PC-9 (cell line): ENCODE measurements around the gene CKAP2L. TPM values are rescaled to one million over a fixed set of nuclear protein-coding genes. Genes with fewer than 3 reads are reported as not detected.
A peak's percentile ranks its signal among the peaks of the same experiment; 100 is the strongest.

Experiments used
- BruUV-seq: library from RNA; stranded (reverse); fragments of 400-500 nt; replicated peaks from 2 replicates; lab custom pipeline; 2021; lab: Mats Ljungman, UMichigan
- CTCF ChIA-PET: fragments of 300-600 bp; sonication (Branson Sonifier 250); formaldehyde crosslinking; loops from one replicate; lab custom pipeline; 2022; ENCODE audit warnings: antibody characterized with exemption; lab: Charles Lee
- POLR2A ChIA-PET: fragments of 300-600 bp; sonication (Branson Sonifier 250); formaldehyde crosslinking; loops from one replicate; lab custom pipeline; 2022; ENCODE audit warnings: antibody characterized with exemption; ENCODE audit not compliant: unreplicated experiment; lab: Charles Lee
- DNase-seq, 2 experiments: peaks; one replicate each; pipeline versions ENCODE4 v3.0.0 to v3.0.0-alpha.2; 2015 to 2022; ENCODE audit warnings: mixed read lengths in 1 of 2
- H2AFZ ChIP-seq: fragments of 200-600 bp; sonication (generic); 2 replicates; pipeline ENCODE4 v1.8.1; 2017; ENCODE audit warnings: antibody characterized with exemption
- H3F3A ChIP-seq: fragments of 200-600 bp; sonication (generic); 2 replicates; pipeline ENCODE4 v1.8.1; 2017; ENCODE audit warnings: antibody characterized with exemption, mild to moderate bottlenecking, low read depth; ENCODE audit not compliant: insufficient read depth
- H3K27ac ChIP-seq: fragments of 200-600 bp; sonication (generic); 2 replicates; pipeline ENCODE4 v1.6.1; 2016; ENCODE audit warnings: mixed run types
- H3K27me3 ChIP-seq: fragments of 200-600 bp; sonication (generic); 2 replicates; pipeline ENCODE4 v1.6.1; 2016; ENCODE audit warnings: low read depth, mixed run types; ENCODE audit not compliant: insufficient read depth
- H3K36me3 ChIP-seq: fragments of 200-600 bp; sonication (generic); 2 replicates; pipeline ENCODE4 v1.6.1; 2016; ENCODE audit warnings: low read depth, mixed run types
- H3K4me1 ChIP-seq: fragments of 200-600 bp; sonication (generic); replicated peaks from 2 replicates; pipeline ENCODE4 v1.6.1; 2016; ENCODE audit warnings: mixed run types; ENCODE audit not compliant: insufficient read depth
- H3K4me2 ChIP-seq: fragments of 200-600 bp; sonication (generic); 2 replicates; pipeline ENCODE4 v1.6.1; 2017; ENCODE audit warnings: mixed run types
- H3K4me3 ChIP-seq: fragments of 200-600 bp; sonication (generic); 2 replicates; pipeline ENCODE4 v1.6.1; 2016; ENCODE audit warnings: mixed run types
- H3K79me2 ChIP-seq: fragments of 200-600 bp; sonication (generic); 2 replicates; pipeline ENCODE4 v1.6.1; 2017; ENCODE audit warnings: low read depth, mixed run types
- H3K9me2 ChIP-seq: fragments of 200-600 bp; sonication (generic); 2 replicates; pipeline ENCODE4 v1.8.1; 2017; ENCODE audit warnings: mild to moderate bottlenecking; ENCODE audit not compliant: insufficient read depth
- H3K9me3 ChIP-seq: fragments of 200-600 bp; sonication (generic); 2 replicates; pipeline ENCODE4 v1.8.1; 2016; ENCODE audit warnings: low read depth; ENCODE audit not compliant: insufficient read depth
- H4K20me1 ChIP-seq: fragments of 200-600 bp; sonication (generic); 2 replicates; pipeline ENCODE4 v1.8.1; 2017; ENCODE audit not compliant: insufficient read depth
- EZH2 ChIP-seq: fragments of 200-600 bp; sonication (generic); IDR thresholded peaks from 2 replicates; pipeline ENCODE4 v1.8.0; 2017; ENCODE audit warnings: antibody characterized with exemption, low read depth
- intact Hi-C: fragments of 100-400 bp; cut with micrococcal nuclease; formaldehyde crosslinking; loops from one replicate; pipeline ENCODE4 v1.10.0; 2022; ENCODE audit not compliant: unreplicated experiment
- total RNA-seq: library from RNA; stranded (reverse); gene quantifications from 2 replicates; pipeline ENCODE4 v1.2.3, GENCODE V29; 2021
- TF ChIP-seq, protein P1 (sequence below): fragments of 200-600 bp; sonication (generic); conservative IDR thresholded peaks from 2 replicates; pipeline ENCODE4 v1.6.1; 2017; ENCODE audit warnings: mixed run types, antibody characterized with exemption, mild to moderate bottlenecking, moderate library complexity

The CKAP2L gene
- total RNA-seq, 1 experiment from 2014 or later, result 28.7 TPM

DNA sequence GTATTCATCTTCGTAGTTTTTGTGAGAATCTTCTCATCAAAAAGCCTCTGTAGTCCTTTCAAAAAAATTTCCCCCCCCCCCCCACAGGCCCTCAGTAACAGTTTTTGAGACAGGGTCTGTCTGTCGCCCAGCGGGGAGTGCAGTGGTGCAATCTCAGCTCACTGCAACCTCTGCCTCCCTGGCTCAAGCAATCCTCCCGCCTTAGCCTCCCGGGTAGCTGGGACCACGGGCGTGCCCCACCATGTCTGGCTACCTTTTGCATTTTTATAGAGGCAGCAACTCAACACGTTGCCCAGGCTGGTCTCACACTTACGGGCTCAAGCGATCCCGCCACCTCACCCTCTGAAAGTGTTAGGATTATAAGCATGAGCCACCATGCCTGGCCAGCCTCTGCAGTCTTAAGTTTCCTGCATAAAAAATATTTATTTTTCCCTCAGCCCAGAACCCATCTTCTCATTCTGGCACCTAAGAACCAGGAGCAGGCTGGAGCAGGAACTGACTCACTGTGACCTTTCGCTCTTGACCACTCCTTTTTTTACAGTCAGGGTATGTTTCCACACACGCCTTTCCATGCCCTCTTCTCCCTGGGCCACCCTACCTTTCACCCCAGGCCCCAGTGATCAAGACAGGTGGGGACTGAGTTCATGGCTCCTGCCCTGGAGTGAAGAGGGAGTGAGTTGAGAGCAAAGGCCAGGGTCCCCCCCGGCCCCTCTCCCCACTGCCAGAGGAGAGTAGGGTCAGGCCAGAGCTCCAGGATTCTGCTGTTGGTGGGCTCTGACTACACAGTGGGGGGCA lies 76.1 kb downstream of the CKAP2L start:
- H3K79me2 ChIP-seq, result no peaks in the 10 kb centered on the region
- H3K4me3 ChIP-seq, result no peak overlapping the region
- H2AFZ ChIP-seq, result no peak overlapping the region
- H3K27me3 ChIP-seq, result no peaks in the 10 kb centered on the region
- CTCF ChIA-PET, result interaction anchor here (0.5 kb wide), 1 partner anchor 32 kb away, joined by 12 read pairs; no protein-coding TSS in a partner anchor
- POLR2A ChIA-PET, result interaction anchor here (0.6 kb wide), 1 partner anchor 61 kb away, joined by 5 read pairs; no protein-coding TSS in a partner anchor
- peak in 1 of 2 experiments; percentile 43 for DNase-seq
- H3K4me2 ChIP-seq, result peak overlapping the region; percentile 18; the same call in 1 of the 2 replicates
- H3F3A ChIP-seq, result peaks cover 51% of the 10 kb centered on the region
- TF ChIP-seq, protein P1, sequence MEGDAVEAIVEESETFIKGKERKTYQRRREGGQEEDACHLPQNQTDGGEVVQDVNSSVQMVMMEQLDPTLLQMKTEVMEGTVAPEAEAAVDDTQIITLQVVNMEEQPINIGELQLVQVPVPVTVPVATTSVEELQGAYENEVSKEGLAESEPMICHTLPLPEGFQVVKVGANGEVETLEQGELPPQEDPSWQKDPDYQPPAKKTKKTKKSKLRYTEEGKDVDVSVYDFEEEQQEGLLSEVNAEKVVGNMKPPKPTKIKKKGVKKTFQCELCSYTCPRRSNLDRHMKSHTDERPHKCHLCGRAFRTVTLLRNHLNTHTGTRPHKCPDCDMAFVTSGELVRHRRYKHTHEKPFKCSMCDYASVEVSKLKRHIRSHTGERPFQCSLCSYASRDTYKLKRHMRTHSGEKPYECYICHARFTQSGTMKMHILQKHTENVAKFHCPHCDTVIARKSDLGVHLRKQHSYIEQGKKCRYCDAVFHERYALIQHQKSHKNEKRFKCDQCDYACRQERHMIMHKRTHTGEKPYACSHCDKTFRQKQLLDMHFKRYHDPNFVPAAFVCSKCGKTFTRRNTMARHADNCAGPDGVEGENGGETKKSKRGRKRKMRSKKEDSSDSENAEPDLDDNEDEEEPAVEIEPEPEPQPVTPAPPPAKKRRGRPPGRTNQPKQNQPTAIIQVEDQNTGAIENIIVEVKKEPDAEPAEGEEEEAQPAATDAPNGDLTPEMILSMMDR, result no peak
- TF ChIP-seq EZH2, result no peak
- BruUV-seq, result no TSS peak
- H3K27ac ChIP-seq, result peak overlapping the region; percentile 46
- no peaks in the 10 kb centered on the region for H4K20me1 ChIP-seq
- no peaks in the 10 kb centered on the region for H3K36me3 ChIP-seq
- H3K9me3 ChIP-seq, result no peaks in the 10 kb centered on the region
- intact Hi-C loops, result no loop called here
- H3K4me1 ChIP-seq, result peaks cover 67% of the 10 kb centered on the region
- H3K9me2 ChIP-seq, result no peaks in the 10 kb centered on the region

DNA sequence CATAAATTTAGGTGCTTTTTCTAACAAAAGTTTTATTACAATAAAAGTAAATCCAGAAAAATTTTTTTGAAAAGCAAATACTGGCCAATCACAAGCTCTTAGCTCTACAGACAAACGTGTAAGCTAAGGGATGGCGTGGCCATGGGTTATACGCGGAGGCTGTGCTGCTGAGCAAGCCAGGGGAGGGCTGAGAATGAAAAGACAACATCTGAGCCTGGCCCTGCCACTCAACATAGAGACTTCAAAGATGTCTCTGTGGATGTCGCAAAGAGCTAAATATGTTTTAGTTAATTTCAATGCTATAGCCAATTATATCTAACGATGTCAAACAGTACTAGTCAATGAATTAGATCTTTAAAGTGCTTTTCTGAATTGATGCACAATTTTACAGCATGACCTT lies 76.9 kb downstream of the CKAP2L start:
- H3K79me2 ChIP-seq, result no peaks in the 10 kb centered on the region
- POLR2A ChIA-PET, result no interaction called here
- intact Hi-C loops, result no loop called here

More for the DNA sequence above, 76.9 kb downstream of the CKAP2L start:
- Histone ChIP-seq H2AFZ (no peak overlapping the region), H3K4me1 (peaks cover 68% of the 10 kb centered on the region), H3K9me2 (no peaks in the 10 kb centered on the region), H4K20me1 (no peaks in the 10 kb centered on the region), H3K27ac (peak overlapping the region; percentile 46), H3K4me2 (no peak overlapping the region), H3K27me3 (no peaks in the 10 kb centered on the region), H3K36me3 (no peaks in the 10 kb centered on the region), H3K4me3 (no peak overlapping the region), H3K9me3 (no peaks in the 10 kb centered on the region), H3F3A (peaks cover 52% of the 10 kb centered on the region)
- TF ChIP-seq, protein P1, result no peak
- no peak for TF ChIP-seq EZH2
- BruUV-seq, result no TSS peak
- CTCF ChIA-PET, result no interaction called here
- DNase-seq, result no peak

Other genes with a start within 250 kb of the CKAP2L start
- 27.7 and 30.0 TPM in 2 replicates for gene POLR1B, start 222.1 kb downstream of the CKAP2L start, total RNA-seq
- gene CHCHD5, start 180.0 kb downstream of the CKAP2L start, total RNA-seq, result 38.4 and 64.3 TPM in 2 replicates
- 99.9 and 106 TPM in 2 replicates for gene SLC20A1, start 118.7 kb downstream of the CKAP2L start, total RNA-seq
- gene NT5DC4, start 43.6 kb downstream of the CKAP2L start, total RNA-seq, result 6.1 and 6.5 TPM in 2 replicates
- 0.55 TPM in 2 replicates for gene IL1A, start 19.9 kb upstream of the CKAP2L start, total RNA-seq
- 1.4 TPM in 2 replicates for gene IL1B, start 72.2 kb upstream of the CKAP2L start, total RNA-seq
- gene IL37, start 146.6 kb upstream of the CKAP2L start, total RNA-seq, result 1.0 and 1.7 TPM in 2 replicates
- gene IL36G, start 213.4 kb upstream of the CKAP2L start, total RNA-seq, result not detected in 2 replicates
- not detected in 2 replicates for gene IL36A, start 240.8 kb upstream of the CKAP2L start, total RNA-seq